Astrocyte of the spinal cord (primary cell): ENCODE results near the gene CBLB.
A peak's percentile ranks its signal among the peaks of the same experiment; 100 is the strongest.

Experiments
- DNase-seq: peaks from one replicate; pipeline ENCODE4 v3.0.0; 2011; ENCODE audit warnings: low read depth, low spot score
- H3K4me3 ChIP-seq: 2 replicates; pipeline ENCODE4 v1.5.1; 2011; ENCODE audit warnings: low read depth, mild to moderate bottlenecking, low read length, moderate library complexity
- CTCF ChIP-seq: IDR thresholded peaks from 2 replicates; pipeline ENCODE4 v1.5.1; 2012; ENCODE audit warnings: low read depth, mild to moderate bottlenecking, low read length, inconsistent platforms
- in situ Hi-C: cut with HindIII; loops from 2 replicates; pipeline ENCODE4 v1.10.0; 2017; ENCODE audit warnings: low sequenced_read_pairs

Gene CBLB

GRCh38 chr3:105836533-105836932 lies 32.3 kb downstream of the CBLB start:
- peak; percentile 82 for DNase-seq
- in situ Hi-C loops, result no loop called here
- no peak for TF ChIP-seq CTCF
- no peak overlapping the region for H3K4me3 ChIP-seq

- H3K4me3 ChIP-seq, result no peak overlapping the region
- DNase-seq, result no peak
- in situ Hi-C loops, result no loop called here
- no peak for TF ChIP-seq CTCF
These were observed 33.2 kb downstream of the CBLB start for GRCh38 chr3:105835606-105836005.

- DNase-seq, result no peak
- TF ChIP-seq CTCF, result no peak
- no peak overlapping the region for H3K4me3 ChIP-seq
- in situ Hi-C loops, result no loop called here
These were observed 34.0 kb downstream of the CBLB start for GRCh38 chr3:105834768-105835167.

GRCh38 chr3:105832644-105833043 lies 36.2 kb downstream of the CBLB start:
- in situ Hi-C loops, result no loop called here
- no peak for DNase-seq
- TF ChIP-seq CTCF, result no peak
- H3K4me3 ChIP-seq, result no peak overlapping the region

GRCh38 chr3:105830836-105831235 lies 38.0 kb downstream of the CBLB start:
- TF ChIP-seq CTCF, result no peak
- in situ Hi-C loops, result no loop called here
- DNase-seq, result no peak
- H3K4me3 ChIP-seq, result no peak overlapping the region

- TF ChIP-seq CTCF, result no peak
- peak; percentile 73 for DNase-seq
- H3K4me3 ChIP-seq, result no peak overlapping the region
- in situ Hi-C loops, result no loop called here
These were observed 38.8 kb downstream of the CBLB start for GRCh38 chr3:105829871-105830622.
